GM19025 (cell line): ENCODE measurements around the gene CBY3.
"Not testable (repeated sequence)": the region's sequence is repeated elsewhere in the genome, so short reads cannot be mapped to it uniquely, and the experiment has no call there.

ENCODE experiments used
- ATAC-seq: cut with Tn5 transposase; IDR thresholded peaks from one replicate; pipeline ENCODE4 v1.9.1; 2021; ENCODE audit warnings: mild to moderate bottlenecking, low read depth, moderate library complexity; ENCODE audit not compliant: unreplicated experiment

CBY3 gene

DNA sequence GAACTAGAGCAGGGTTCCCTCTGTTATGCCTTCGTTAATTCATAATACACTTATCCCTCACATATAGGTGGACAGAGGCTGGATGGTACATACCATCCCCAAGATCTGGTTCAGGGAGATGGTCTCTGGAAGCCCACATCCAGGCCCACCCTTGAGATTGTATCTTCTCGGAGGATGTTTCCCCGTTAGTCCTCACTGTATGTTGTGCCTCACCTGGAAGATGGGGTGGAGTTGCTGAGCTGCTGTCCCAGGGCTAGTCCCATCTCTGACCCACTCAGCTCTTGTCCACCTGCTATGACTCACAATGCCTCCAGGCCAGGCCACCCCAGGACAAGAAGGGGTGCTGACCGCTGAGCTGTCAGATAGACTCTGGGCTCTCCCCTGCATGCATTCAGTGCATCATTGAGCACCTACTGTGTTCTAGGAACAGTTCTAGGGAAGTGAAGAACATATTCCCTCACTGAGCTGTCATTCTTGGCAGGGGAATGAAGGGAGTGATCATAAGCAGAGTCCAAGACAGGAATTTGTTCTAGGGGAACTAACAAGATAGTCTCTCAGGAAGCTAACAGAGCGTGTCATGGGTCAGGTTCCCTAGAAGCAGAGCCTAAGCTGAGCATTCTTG lies at the start of gene CBY3:
TSS of gene CBY3 (minus strand) at position 255 of the 622 bp plus-strand sequence. CDS start at position 139, 116 bp downstream.
- no peak for ATAC-seq

DNA sequence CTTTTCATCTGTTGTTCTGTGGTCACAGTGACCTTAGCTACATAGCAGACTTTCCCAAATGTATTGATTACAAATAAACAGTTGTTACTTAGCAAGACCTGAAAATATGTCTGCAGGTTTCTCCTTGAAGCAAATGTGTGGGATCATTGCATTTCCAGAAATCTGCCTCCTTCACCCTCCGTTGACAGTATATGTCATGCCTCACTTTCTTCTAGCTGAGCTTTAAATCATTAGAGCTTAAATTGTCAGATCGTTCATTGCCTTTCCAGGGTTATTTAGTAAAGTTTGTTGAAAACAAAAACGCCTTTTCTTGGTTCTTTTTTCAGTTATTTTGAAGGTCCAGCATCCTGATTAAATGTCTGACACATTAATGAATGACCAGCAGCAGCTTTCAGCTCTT lies 49.5 kb upstream of the CBY3 start:
- ATAC-seq = no peak

DNA sequence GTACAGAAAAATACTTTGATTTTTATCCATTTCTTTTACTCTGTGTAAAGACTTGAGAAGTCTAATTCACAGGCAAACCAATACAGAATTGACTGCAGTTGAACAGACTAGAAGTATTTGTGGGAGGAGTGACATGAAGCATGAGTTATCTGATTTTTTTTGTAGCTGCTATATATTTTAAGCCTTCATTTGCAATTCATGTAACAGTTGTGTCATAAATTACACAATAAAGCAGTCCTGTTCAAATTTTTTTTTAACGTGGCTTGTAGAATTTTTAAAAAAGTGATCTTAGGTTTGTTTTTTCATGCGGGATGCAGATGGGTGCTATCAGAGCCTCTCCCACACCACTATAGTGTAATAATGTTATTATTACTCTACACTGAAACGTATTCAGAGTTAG lies 48.9 kb upstream of the CBY3 start:
- ATAC-seq = no peak

DNA sequence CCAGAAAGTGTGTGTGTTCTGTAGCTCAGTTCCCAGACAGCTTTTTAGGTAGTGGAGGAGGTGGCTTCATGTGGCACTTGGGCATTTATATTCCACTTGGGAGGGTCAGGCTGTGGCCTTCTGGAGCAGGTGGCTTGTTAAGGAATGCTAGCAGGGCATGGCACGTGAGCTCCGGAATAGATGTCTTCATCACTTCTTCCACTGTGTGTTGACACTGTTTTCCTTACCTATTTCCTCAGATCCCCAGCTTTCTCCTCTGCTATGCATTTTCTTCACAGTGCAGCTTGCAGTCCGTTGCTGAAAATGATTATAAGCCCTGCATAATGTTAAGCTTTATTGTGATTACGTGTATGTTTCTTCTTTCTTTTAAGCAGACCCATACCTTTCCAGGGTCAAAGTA lies 48.5 kb upstream of the CBY3 start:
- ATAC-seq = no peak

DNA sequence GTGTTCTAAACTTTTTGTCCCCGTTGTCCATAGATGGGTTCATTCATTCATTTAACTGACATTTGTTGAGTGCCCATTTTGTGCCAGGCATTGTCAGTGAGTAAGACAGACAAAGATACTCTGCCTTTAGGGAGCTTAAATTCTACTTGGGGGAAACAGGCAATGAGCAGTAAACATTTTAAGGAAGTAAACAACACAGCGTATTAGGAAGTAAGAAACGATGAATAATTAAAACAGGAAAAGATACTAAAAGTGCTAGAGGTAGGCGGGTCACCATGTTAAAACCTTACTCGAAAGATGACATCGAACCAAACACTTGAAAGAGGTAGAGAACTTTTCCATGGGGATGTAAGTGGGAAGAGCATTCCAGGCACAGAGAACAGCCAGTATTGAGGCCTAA lies 46.3 kb upstream of the CBY3 start:
- no peak for ATAC-seq

DNA sequence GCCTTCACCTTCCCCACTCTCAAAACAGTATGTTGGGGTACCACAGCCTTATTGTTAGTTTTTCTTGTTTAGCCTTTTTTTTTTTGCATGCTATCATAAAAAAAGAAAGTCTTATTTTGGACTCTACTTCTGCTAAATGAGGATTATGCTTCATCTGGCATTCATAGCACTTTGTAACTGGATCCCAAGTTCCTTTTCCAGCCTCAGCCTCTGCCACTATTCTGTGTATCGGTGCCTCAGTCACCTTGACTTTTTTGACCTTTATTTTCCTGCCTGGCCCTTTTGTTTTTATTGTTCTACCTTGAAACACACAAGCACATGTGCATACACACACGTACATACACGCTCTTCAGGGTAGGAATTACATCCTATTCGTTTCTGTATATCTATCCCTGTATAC lies 43.3 kb upstream of the CBY3 start:
- no peak for ATAC-seq

DNA sequence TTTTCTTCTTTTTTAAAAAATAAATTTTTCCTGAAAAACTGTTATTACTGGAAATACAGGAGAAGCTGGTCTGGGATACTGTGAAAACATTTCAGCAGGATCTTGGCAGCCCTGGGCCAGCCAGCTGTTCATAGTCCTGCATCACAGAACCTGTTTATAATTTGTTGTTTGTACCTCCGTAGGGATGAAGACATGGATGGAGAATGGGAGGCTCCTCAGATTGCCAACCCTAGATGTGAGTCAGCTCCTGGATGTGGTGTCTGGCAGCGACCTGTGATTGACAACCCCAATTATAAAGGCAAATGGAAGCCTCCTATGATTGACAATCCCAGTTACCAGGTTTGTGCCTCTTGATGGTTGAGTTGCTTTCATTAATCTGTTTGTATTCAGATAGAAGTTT lies 39.4 kb upstream of the CBY3 start:
- ATAC-seq = no peak

DNA sequence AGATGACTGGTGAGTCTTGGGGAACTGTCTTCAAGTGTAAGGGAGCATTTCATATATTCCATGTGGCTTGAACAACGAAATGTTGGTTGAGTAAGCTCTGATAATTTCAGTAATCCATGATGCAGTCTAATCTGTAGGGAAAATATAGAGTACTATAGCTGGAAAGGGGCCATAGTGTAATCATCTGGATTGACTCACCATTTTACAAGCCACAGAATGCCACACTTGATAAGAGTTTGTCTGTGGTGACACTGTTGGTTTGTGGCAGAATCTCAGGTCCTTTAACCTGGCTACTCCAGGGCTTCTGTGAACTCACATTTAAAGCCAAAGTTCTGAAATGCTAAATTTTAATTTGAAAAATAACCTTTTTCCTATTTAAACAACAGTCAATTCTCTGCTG lies 35.5 kb upstream of the CBY3 start:
- no peak for ATAC-seq

DNA sequence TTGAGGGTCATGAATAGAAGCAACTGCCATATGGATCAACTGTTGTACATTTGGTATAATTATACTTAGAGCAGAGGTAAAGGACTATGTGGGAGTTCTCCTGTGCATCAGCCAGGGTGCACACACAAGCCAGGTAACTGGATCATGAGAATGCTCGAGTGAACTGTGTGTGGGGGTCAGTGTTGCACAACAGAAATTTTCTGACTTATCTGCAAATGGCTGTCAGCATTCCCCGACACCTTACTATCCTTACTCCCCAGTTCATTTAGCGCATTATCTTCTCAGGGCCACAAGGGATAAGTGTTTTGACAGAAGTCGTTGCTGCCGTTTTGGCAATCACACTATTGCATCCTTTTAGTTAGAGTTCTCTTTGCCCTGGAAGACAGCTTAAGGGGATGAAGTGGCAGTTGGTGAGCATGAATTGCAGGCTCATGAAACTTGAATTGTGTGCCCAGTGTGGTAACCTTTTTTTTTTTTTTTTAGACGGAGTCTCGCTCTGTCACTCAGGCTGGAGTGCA lies 19.6 kb upstream of the CBY3 start:
- ATAC-seq = no peak

DNA sequence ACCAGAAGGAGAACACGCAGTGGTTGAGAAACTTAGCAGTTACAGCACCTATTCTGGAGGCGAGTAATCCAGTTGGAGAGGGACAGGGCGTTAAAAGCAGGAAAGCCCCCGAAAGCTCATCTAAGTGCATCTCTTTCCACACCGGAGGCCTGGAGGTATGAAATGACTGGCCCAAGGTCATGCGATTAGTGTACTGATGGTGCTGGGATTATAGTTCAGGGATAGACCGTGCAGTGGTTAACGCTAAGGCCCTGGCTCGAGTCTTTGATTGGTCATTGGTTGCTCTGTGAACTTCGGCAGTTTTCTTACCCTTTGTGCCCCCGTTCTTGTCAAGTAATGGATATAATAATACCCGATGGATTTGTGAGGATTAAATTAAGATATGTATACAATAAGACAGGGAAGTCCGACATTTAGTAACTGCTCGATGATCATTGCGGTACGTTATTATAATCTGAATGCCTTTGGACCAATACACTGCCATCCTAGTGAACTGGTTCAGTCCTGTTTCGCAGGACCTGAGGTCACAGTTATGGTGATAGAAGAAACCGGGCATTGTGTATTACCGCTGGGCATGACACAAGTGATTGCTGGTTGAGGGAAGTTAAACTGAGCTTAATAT lies 18.9 kb upstream of the CBY3 start:
- no peak for ATAC-seq

DNA sequence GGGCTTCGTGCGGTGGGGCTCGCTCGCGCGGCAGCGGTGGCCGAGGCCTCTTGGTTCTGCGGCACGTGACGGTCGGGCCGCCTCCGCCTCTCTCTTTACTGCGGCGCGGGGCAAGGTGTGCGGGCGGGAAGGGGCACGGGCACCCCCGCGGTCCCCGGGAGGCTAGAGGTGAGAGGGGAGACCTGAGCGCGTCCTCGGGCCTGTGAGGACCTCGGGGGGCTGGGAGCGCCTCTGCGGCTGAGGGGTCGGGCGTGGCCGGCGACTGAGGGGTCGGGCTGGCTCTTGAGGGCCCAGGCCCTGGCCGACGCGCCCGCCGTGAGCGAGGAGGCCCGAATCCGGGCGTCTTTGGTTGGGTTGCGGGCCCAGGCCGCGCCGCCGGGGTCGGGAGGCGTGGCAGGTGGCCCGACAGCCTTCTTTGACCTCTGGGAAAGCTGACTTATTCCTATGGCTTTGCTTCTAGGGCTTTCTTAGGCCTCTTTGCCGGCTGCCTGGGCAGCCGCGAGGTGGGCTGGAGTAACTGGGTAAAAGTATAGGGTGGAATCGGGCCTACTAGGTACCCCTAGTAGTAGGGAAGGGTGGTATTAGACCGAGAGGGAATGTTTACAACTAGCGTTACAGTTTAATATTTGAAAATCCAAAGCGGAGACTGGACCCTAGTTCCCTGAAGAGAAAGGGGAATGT lies 18.2 kb upstream of the CBY3 start, which contains the start of gene CANX:
TSS of gene CANX (plus strand) at position 33 of the 681 bp plus-strand sequence. CDS start 6,715 bp downstream, outside the sequence.
- ATAC-seq = peak; percentile 7

DNA sequence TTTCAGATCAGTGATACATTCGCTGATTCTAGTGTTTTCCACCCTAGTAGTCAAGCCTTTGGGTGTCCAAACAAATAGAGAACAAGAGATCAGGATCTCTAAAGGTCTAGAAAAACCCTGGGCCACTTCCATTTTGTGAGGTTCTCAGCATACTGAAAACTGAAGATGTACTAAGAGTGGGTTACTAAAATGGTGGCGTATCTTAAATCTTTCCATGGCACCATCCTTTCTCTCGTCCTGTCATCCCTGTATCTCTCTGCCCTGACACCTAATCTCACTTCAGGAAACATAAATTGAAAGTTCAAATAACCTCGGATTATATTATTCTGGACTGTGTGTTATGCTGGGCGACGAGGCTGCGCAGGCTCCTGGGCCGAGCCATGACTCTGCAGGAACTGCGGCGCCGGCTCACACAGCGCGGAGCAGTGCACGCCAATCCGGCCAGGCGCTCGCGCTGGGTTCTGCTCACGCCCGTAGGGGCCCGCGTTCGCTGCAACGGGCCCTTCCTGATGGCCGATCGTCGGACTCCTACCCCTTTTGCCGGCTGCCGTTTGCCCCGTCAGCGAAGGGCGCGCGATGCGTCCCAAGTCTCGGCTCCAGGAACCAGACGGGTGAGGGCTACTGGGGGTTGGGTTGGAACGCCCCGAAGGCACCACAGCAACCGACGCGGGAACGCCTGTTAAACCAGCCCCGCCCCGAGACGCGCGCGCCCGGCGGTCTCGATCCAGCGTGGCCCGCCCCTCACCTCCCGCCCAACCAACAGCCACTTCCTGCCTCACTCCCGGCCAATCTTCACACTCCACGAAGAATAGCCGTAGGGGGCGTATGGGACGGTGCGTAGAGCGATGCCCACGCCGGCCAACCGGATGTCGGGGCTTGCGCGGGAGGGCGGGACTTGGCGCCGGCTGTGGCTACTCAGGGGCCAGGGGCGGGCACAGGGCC lies 17.4 kb upstream of the CBY3 start:
- ATAC-seq = peak; percentile 85

DNA sequence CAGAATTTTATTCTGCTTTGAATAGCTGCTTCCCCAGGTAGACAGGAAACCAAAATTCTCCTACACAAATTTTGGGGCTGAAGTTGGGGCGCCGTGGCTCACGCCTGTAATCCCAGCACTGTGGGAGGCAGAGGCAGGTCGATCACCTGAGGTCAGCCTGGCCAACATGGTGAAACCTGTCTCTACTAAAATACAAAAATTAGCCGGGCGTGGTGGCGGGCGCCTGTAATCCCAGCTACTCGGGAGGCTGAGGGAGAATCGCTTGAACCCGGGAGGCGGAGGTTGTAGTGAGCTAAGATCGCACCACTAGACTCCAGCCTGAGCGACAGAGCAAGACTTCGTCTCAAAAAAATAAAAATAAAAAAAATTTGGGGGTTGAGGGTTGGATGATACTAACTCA lies 16.7 kb upstream of the CBY3 start:
- not testable (repeated sequence) for ATAC-seq

DNA sequence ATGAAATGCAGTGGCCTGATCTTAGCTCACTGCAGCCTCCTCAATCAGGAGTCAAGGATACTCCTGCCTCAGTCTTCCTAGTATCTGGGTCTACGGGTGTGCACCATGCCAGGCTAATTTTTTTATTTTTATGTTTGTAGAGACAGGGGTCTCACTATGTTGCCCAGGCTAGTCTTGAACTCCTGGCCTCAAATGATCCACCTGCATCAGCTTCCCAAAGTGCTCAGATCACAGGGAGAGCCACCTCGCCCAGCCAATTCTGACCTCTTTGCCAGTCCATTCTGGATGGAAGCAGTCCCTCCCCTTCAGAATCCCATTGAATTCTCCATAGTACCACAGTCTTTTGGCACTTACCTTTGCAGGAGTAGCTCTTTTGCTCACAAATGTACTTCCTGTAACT lies 16.3 kb upstream of the CBY3 start:
- ATAC-seq = no peak

DNA sequence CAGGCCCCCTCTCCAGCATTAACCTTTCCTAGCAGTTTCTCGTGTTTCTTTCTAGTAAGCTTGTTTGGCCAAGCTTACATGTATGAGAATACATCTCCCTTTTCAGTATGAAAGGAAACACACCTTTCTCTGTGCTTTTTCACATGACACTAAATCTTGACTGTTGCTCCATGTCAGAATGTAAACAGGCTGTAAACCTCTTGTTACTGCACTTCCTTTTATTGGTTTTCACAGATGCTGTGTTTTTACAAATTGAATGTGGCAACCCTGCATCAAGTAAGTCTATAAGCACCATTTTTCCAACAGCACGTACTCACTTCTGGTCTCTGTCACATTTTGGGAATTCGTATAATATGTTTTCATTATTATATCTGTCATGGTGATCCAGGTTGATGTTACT lies 15.8 kb upstream of the CBY3 start:
- no peak for ATAC-seq

DNA sequence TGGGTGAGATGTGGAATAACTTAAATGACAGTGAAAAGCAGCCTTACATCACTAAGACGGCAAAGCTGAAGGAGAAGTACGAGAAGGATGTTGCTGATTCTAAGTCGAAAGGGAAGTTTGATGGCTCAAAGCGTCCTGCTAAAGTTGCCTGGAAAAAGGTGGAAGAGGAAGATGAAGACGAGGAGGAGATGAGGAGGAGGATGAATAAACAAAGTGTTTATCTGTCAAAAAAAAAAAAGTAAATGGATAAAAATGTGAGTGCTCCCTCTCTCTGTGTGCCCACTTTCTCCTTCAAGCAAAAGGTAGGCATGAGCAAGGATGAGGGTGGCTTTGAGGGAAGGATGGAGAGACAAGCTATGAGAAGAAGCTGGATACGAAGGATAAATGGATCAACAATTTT lies 13.7 kb upstream of the CBY3 start:
- no peak for ATAC-seq

DNA sequence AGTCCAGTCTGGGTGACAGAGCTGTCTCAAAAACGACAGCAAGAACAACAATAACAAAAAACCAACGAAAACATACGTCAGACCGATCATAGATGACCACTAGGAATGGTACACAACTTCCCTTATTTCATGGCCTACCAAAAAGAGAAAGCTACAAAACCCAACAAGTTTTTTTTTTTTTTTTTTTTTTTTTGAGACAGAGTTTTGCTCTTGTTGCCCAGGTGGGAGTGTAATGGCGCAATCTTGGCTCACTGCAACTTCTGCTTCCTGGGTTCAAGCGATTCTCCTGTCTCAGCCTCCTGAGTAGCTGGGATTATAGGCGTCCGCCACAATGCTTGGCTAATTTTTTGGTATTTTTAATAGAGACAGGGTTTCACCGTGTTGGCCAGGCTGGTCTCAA lies 8.4 kb upstream of the CBY3 start:
- not testable (repeated sequence) for ATAC-seq

DNA sequence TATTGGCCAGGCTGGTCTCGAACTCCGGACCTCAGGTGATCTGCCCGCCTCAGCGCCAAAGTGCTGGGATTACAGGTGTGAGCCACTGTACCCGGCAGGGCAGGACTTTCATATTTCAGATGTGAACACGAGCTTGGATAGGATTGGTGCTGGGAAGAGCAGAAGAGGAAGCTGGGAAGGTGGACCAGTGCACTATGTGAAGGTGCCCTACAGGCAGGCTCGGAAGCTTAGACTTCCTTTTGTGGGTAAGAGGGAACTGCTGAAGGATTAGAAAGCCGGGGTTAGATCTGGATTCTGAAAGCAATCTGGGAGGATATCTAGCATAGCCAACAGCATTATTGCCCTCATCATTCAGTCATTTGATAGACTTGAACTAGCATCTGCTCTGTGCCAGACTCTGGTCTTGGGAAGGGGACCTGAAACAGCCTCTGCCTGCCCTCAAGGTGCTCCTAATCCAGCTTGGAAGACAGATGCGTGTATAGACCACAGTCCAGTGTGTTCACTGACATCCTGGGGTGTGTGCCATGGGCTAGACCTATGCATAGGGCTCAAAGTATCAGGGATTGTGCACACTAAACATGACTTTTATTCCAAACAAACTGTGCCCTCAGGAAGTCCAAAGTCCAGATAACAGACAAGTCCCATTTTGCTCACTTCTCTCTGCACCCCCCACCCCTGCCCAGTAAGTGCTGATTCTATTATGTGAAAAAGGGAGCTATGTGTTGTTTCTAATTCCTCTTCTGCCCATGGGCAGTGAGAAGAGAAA lies 637 bp downstream of the CBY3 start:
- ATAC-seq = no peak

DNA sequence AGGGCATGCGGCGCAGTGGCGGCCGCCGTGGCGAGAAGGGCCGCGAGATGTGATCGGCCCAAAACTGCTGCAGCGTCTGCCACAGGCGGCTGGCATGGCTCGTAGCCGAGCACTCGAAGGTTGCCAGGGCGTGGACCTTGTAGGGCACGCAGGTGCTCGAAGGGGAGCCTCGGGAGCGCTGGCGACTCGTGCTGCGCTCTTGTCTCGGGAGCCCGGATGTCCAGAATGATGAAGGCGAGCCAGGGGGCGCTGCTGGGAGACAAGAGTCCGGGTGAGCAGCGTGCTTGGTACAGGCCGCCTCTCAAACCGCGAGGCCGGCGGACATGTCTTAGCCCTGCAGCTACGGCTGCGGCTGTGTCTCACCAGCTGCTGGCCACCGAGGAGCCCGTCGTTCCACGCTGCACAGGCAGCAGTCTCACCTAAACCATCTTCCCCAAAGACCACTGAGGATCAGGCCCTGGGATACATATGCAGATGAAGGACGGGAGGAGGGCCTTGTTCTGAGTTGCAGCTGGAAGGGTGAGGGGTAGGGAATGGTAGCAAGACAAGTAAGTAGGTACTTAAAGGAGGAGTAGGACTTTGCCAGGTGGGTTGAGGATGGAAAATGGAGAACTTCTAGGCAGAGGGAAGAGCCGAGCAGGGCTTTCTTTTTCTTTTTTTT lies 1.7 kb downstream of the CBY3 start:
- ATAC-seq = peak; percentile 15
